HCT116 (cell line): ENCODE data around the gene HIVEP1.

ENCODE experiments used
- ATF3 ChIP-seq: IDR thresholded peaks from 2 replicates; pipeline ENCODE4 v1.6.1; 2012
- CEBPB ChIP-seq: IDR thresholded peaks from 2 replicates; pipeline ENCODE4 v1.6.1; 2012; ENCODE audit warnings: low read depth
- CTCF ChIP-seq, 3 experiments: fragments of 200-600 bp in 1 of 3; sonication (generic) in 1 of 3; IDR thresholded peaks in 2 of 3; conservative IDR thresholded peaks in 1 of 3; 2 replicates each; pipeline ENCODE4 v1.5.1; 2012 to 2017; ENCODE audit warnings: low read depth in 2 of 3, low read length in 2 of 3, antibody characterized with exemption in 1 of 3, borderline replicate concordance in 1 of 3, control low read depth in 1 of 3, mild to moderate bottlenecking in 1 of 3, mixed read lengths in 1 of 3, mixed run types in 1 of 3, moderate library complexity in 1 of 3; ENCODE audit not compliant: insufficient read depth in 1 of 3
- EZH2 ChIP-seq: fragments of 200-600 bp; sonication (generic); IDR thresholded peaks from 2 replicates; pipeline ENCODE4 v1.6.1; 2017; ENCODE audit warnings: antibody characterized with exemption, mixed run types
- EZH2phosphoT487 ChIP-seq: fragments of 200-600 bp; IDR thresholded peaks from 2 replicates; pipeline ENCODE4 v1.6.1; 2018; ENCODE audit warnings: antibody characterized with exemption, borderline replicate concordance
- JUND ChIP-seq: IDR thresholded peaks from 2 replicates; pipeline ENCODE4 v1.6.1; 2012
- MAX ChIP-seq: IDR thresholded peaks from 2 replicates; pipeline ENCODE4 v1.6.1; 2012
- POLR2A ChIP-seq: IDR thresholded peaks from 2 replicates; pipeline ENCODE4 v1.7.0; 2011; ENCODE audit warnings: borderline replicate concordance; ENCODE audit not compliant: insufficient read depth, insufficient read length; ENCODE audit errors: extremely low read depth
- SIN3A ChIP-seq: IDR thresholded peaks from 2 replicates; pipeline ENCODE4 v1.6.1; 2012; ENCODE audit warnings: low read depth
- SP1 ChIP-seq: IDR thresholded peaks from 2 replicates; pipeline ENCODE4 v1.6.1; 2012; ENCODE audit warnings: low read depth
- SRF ChIP-seq: IDR thresholded peaks from 2 replicates; pipeline ENCODE4 v1.6.1; 2012; ENCODE audit warnings: low read depth

GRCh38 chr6:12172572-12172971, 160.5 kb downstream of the HIVEP1 start:
- no peak for TF ChIP-seq EZH2
- no peak for TF ChIP-seq SIN3A
- TF ChIP-seq POLR2A, result no peak
- no peak for TF ChIP-seq CTCF (IDR thresholded peaks at IDR 0.05 in 2 of 3, conservative IDR thresholded peaks at IDR 0.05 in 1 of 3; ENCODE audit: borderline replicate concordance in 1 of 3, insufficient read depth in 1 of 3, low read depth in 2 of 3, low read length in 2 of 3)
- no peak for TF ChIP-seq ATF3
- TF ChIP-seq CEBPB, result no peak
- no peak for TF ChIP-seq EZH2phosphoT487
- TF ChIP-seq SRF, result no peak
- no peak for TF ChIP-seq SP1
- no peak for TF ChIP-seq JUND
- no peak for TF ChIP-seq MAX
